NCI-H2227 treated with DMSO at 0.1 percent for 48 hours (cell line): Measurements from ENCODE around the gene JUND.
"Not testable (repeated sequence)": the region's sequence is repeated elsewhere in the genome, so short reads cannot be mapped to it uniquely, and the experiment has no call there.

Experiments
- DNase-seq: peaks from one replicate; lab custom pipeline; 2025; lab: John Stamatoyannopoulos, UW

JUND gene

GRCh38 chr19:18281082-18282020 lies at the start of gene JUND:
JUND (minus strand) TSS chr19:18281622; CDS start chr19:18281484, 138 bp downstream.
- DNase-seq = peak; percentile 94

- no peak for DNase-seq
Observed at GRCh38 chr19:18330868-18331267, 49.4 kb upstream of the JUND start.

GRCh38 chr19:18329035-18329376 lies 47.6 kb upstream of the JUND start:
- DNase-seq = no peak

- peak; percentile 92 for DNase-seq
Observed at GRCh38 chr19:18328340-18329034, 47.1 kb upstream of the JUND start.

GRCh38 chr19:18326772-18327171 lies 45.4 kb upstream of the JUND start:
- DNase-seq = no peak

GRCh38 chr19:18324373-18324731 lies 42.9 kb upstream of the JUND start:
- not testable (repeated sequence) for DNase-seq

GRCh38 chr19:18322759-18323460 lies 41.5 kb upstream of the JUND start, which contains the start of gene LSM4:
LSM4 (minus strand) TSS chr19:18323076; CDS start chr19:18323020, 56 bp downstream.
- DNase-seq = peak; percentile 96

GRCh38 chr19:18322318-18322758 lies 40.9 kb upstream of the JUND start:
- DNase-seq = peak; percentile 14

GRCh38 chr19:18321734-18322102 lies 40.3 kb upstream of the JUND start:
- peak; percentile 7 for DNase-seq

GRCh38 chr19:18320865-18321733 lies 39.7 kb upstream of the JUND start:
- no peak for DNase-seq

- no peak for DNase-seq
Observed at GRCh38 chr19:18319591-18320135, 38.2 kb upstream of the JUND start.

- no peak for DNase-seq
Observed at GRCh38 chr19:18317961-18318800, 36.8 kb upstream of the JUND start.

GRCh38 chr19:18313398-18313797 lies 32.0 kb upstream of the JUND start:
- DNase-seq = no peak

- no peak for DNase-seq
Observed at GRCh38 chr19:18312092-18312534, 30.7 kb upstream of the JUND start.

- DNase-seq = no peak
Observed at GRCh38 chr19:18311502-18312091, 30.2 kb upstream of the JUND start.

- no peak for DNase-seq
Observed at GRCh38 chr19:18310966-18311365, 29.5 kb upstream of the JUND start.

GRCh38 chr19:18310118-18310909 lies 28.9 kb upstream of the JUND start:
- DNase-seq = no peak

- DNase-seq = no peak
Observed at GRCh38 chr19:18309525-18310064, 28.2 kb upstream of the JUND start.

- DNase-seq = no peak
Observed at GRCh38 chr19:18308948-18309325, 27.5 kb upstream of the JUND start.
